ENCODE data around the gene THSD4. TPM values are rescaled to one million over a fixed set of nuclear protein-coding genes. Genes with fewer than 3 reads are reported as not detected.

Gene THSD4
- total and polyA plus RNA-seq, 8 donors = 15.7 to 43.3 (median 19.1) TPM

GRCh38 chr15:71708051-71708429 lies 592.8 kb downstream of the THSD4 start:
- TF ChIP-seq CTCF (IDR thresholded peaks at IDR 0.05) = no peak
- H3K36me3 ChIP-seq = no peaks in the 10 kb centered on the region
- peak overlapping the region; percentile 34 to 48 for H3K27ac ChIP-seq
- DNase-seq = no peak
- H3K27me3 ChIP-seq = no peaks in the 10 kb centered on the region
- no peaks in the 10 kb centered on the region for H3K9me3 ChIP-seq
- no peak overlapping the region for H3K4me3 ChIP-seq
- intact Hi-C loops (cut with DNase I) = no loop called here
- H3K4me1 ChIP-seq = no peaks in the 10 kb centered on the region
- ATAC-seq = no peak

- intact Hi-C loops (cut with DNase I) = no loop called here
- no peaks in the 10 kb centered on the region for H3K9me3 ChIP-seq
- H3K4me1 ChIP-seq = no peaks in the 10 kb centered on the region
- H3K36me3 ChIP-seq = no peaks in the 10 kb centered on the region
- no peak overlapping the region for H3K4me3 ChIP-seq
- ATAC-seq = peak; percentile 15
- H3K27me3 ChIP-seq = no peaks in the 10 kb centered on the region
- peak in 2 of 4 donors; percentile 36 to 53 for DNase-seq
- H3K27ac ChIP-seq = peak overlapping the region in 1 of 2 donors; percentile 34
- no peak for TF ChIP-seq CTCF (IDR thresholded peaks at IDR 0.05)
These were observed 593.5 kb downstream of the THSD4 start for GRCh38 chr15:71708741-71709140.

GRCh38 chr15:71709808-71710418 lies 594.6 kb downstream of the THSD4 start:
- DNase-seq (no peak), ATAC-seq (no peak)
- H3K27me3 ChIP-seq = no peaks in the 10 kb centered on the region
- intact Hi-C loops (cut with DNase I) = no loop called here
- no peaks in the 10 kb centered on the region for H3K4me1 ChIP-seq
- no peak for TF ChIP-seq CTCF (IDR thresholded peaks at IDR 0.05)
- no peaks in the 10 kb centered on the region for H3K36me3 ChIP-seq
- H3K27ac ChIP-seq = peak overlapping the region in 1 of 2 donors; percentile 33
- H3K4me3 ChIP-seq = no peak overlapping the region
- H3K9me3 ChIP-seq = no peaks in the 10 kb centered on the region

- Histone ChIP-seq H3K36me3 (no peaks in the 10 kb centered on the region), H3K4me3 (no peak overlapping the region), H3K27me3 (no peaks in the 10 kb centered on the region), H3K4me1 (no peaks in the 10 kb centered on the region), H3K27ac (no peak overlapping the region), H3K9me3 (no peaks in the 10 kb centered on the region)
- ATAC-seq = no peak
- intact Hi-C loops (cut with DNase I) = no loop called here
- no peak for TF ChIP-seq CTCF (IDR thresholded peaks at IDR 0.05)
- no peak for DNase-seq
These were observed 596.9 kb downstream of the THSD4 start for GRCh38 chr15:71712182-71712581.

GRCh38 chr15:71713191-71713809 lies 598.0 kb downstream of the THSD4 start:
- peak in 1 of 4 donors; percentile 44 for DNase-seq
- Histone ChIP-seq H3K36me3 (no peaks in the 10 kb centered on the region), H3K27me3 (no peaks in the 10 kb centered on the region), H3K4me1 (no peaks in the 10 kb centered on the region), H3K27ac (no peak overlapping the region), H3K9me3 (no peaks in the 10 kb centered on the region), H3K4me3 (no peak overlapping the region)
- intact Hi-C loops (cut with DNase I) = no loop called here
- TF ChIP-seq CTCF (IDR thresholded peaks at IDR 0.05) = no peak
- ATAC-seq = no peak
